ENCODE results near the gene ANKS1B. TPM values are rescaled to one million over a fixed set of nuclear protein-coding genes. Genes with fewer than 3 reads are reported as not detected.

ANKS1B gene
- total RNA-seq, 1 donor from 2014 or later = 2.4 TPM

GRCh38 chr12:99393763-99394162 is 591.0 kb downstream of the ANKS1B start:
- Mint-ChIP-seq H3K27ac (ENCODE audit: unreplicated experiment) (no peak overlapping the region), H3K9me3 (ENCODE audit: unreplicated experiment) (no peaks in the 10 kb centered on the region), H3K36me3 (ENCODE audit: low read depth, unreplicated experiment) (no peaks in the 10 kb centered on the region), H3K4me3 (ENCODE audit: unreplicated experiment) (no peak overlapping the region), H3K27me3 (ENCODE audit: low read depth, unreplicated experiment) (no peaks in the 10 kb centered on the region), H3K4me1 (ENCODE audit: low read depth, unreplicated experiment) (no peaks in the 10 kb centered on the region)
- Histone ChIP-seq H4K20me1 (ENCODE audit: insufficient read depth, low read length) (no peaks in the 10 kb centered on the region), H3K27me3 (ENCODE audit: insufficient read depth, low read length) (no peaks in the 10 kb centered on the region), H3K36me3 (ENCODE audit: insufficient read depth, low read length) (no peaks in the 10 kb centered on the region), H3K79me2 (ENCODE audit: insufficient read depth, low read length) (no peaks in the 10 kb centered on the region), H3K4me2 (ENCODE audit: low read length) (no peak overlapping the region), H2AFZ (ENCODE audit: low read depth, low read length) (no peak overlapping the region), H3K4me1 (ENCODE audit: insufficient read depth, low read length) (no peaks in the 10 kb centered on the region), H3K27ac (ENCODE audit: low read depth, low read length) (no peak overlapping the region), H3K9ac (ENCODE audit: low read length) (no peak overlapping the region), H3K4me3 (ENCODE audit: insufficient read depth, low read depth, low read length) (no peak overlapping the region), H3K9me3 (ENCODE audit: insufficient read depth, low read depth, low read length) (no peaks in the 10 kb centered on the region)
- FAIRE-seq (no peak), DNase-seq (ENCODE audit: low read depth) (no peak)
- no peak for TF ChIP-seq CTCF (IDR thresholded peaks at IDR 0.05; ENCODE audit: insufficient read depth, low read depth, low read length)
- TF ChIP-seq EZH2 (IDR thresholded peaks at IDR 0.05; ENCODE audit: insufficient read depth, low read length) = no peak

- H3K79me2 ChIP-seq (ENCODE audit: insufficient read depth, low read length) = no peaks in the 10 kb centered on the region
- no peak overlapping the region for H3K4me3 Mint-ChIP-seq (ENCODE audit: unreplicated experiment)
Measured at GRCh38 chr12:99392091-99392850, 592.5 kb downstream of the ANKS1B start.

More at GRCh38 chr12:99392091-99392850, 592.5 kb downstream of the ANKS1B start:
- DNase-seq (ENCODE audit: low read depth) (no peak), FAIRE-seq (no peak)
- H4K20me1 ChIP-seq (ENCODE audit: insufficient read depth, low read length) = no peaks in the 10 kb centered on the region
- Mint-ChIP-seq H3K27ac (ENCODE audit: unreplicated experiment) (no peak overlapping the region), H3K36me3 (ENCODE audit: low read depth, unreplicated experiment) (no peaks in the 10 kb centered on the region), H3K4me1 (ENCODE audit: low read depth, unreplicated experiment) (no peaks in the 10 kb centered on the region), H3K9me3 (ENCODE audit: unreplicated experiment) (no peaks in the 10 kb centered on the region), H3K27me3 (ENCODE audit: low read depth, unreplicated experiment) (peaks cover 4% of the 10 kb centered on the region)
- no peaks in the 10 kb centered on the region for H3K36me3 ChIP-seq (ENCODE audit: insufficient read depth, low read length)
- no peaks in the 10 kb centered on the region for H3K4me1 ChIP-seq (ENCODE audit: insufficient read depth, low read length)
- H3K9ac ChIP-seq (ENCODE audit: low read length) = no peak overlapping the region
- no peak overlapping the region for H3K4me3 ChIP-seq (ENCODE audit: insufficient read depth, low read depth, low read length)
- no peaks in the 10 kb centered on the region for H3K9me3 ChIP-seq (ENCODE audit: insufficient read depth, low read depth, low read length)
- no peak overlapping the region for H3K27ac ChIP-seq (ENCODE audit: low read depth, low read length)
- TF ChIP-seq EZH2 (IDR thresholded peaks at IDR 0.05; ENCODE audit: insufficient read depth, low read length) (no peak), CTCF (IDR thresholded peaks at IDR 0.05; ENCODE audit: insufficient read depth, low read depth, low read length) (no peak)
- no peaks in the 10 kb centered on the region for H3K27me3 ChIP-seq (ENCODE audit: insufficient read depth, low read length)
- no peak overlapping the region for H3K4me2 ChIP-seq (ENCODE audit: low read length)
- H2AFZ ChIP-seq (ENCODE audit: low read depth, low read length) = no peak overlapping the region
